ENCODE results near the gene B3GALT6.

GRCh38 chr1:1199961-1200875, 31.8 kb upstream of the B3GALT6 start:
- TF ChIP-seq CTCF (IDR thresholded peaks at IDR 0.05) (no peak), POLR2AphosphoS5 (IDR thresholded peaks at IDR 0.05; ENCODE audit: insufficient read depth in 1 of 2, low read depth in 1 of 2) (no peak)
